WTC11 (cell line): ENCODE measurements around the gene NEK7. TPM values are rescaled to one million over a fixed set of nuclear protein-coding genes. Genes with fewer than 3 reads are reported as not detected.

Source experiments
- ATAC-seq: fragments of 200-7000 bp; cut with Tn5 transposase; 2 replicates; pipeline ENCODE4 v1.10.0; 2021; ENCODE audit warnings: mild to moderate bottlenecking, moderate library complexity
- CTCF ChIA-PET: fragments of 300-600 bp; sonication (Branson Sonifier 250); formaldehyde crosslinking; loops from one replicate; lab custom pipeline; 2021; ENCODE audit warnings: antibody characterized with exemption; lab: Charles Lee
- POLR2A ChIA-PET: fragments of 350-600 bp; sonication (Branson Sonifier 250); formaldehyde crosslinking; loops from one replicate; lab custom pipeline; 2021; ENCODE audit warnings: antibody characterized with exemption; lab: Charles Lee
- DNase-seq: peaks from one replicate; pipeline ENCODE4 v3.0.0; 2021; ENCODE audit warnings: low spot score
- H3K27ac Mint-ChIP-seq: 2 replicates; pipeline ENCODE4 v1.8.0; 2021; ENCODE audit warnings: mixed read lengths
- H3K27me3 Mint-ChIP-seq: 2 replicates; pipeline ENCODE4 v1.8.0; 2021; ENCODE audit warnings: low read depth, mild to moderate bottlenecking, moderate library complexity, mixed read lengths
- H3K36me3 Mint-ChIP-seq: 2 replicates; pipeline ENCODE4 v1.8.0; 2021; ENCODE audit warnings: mixed read lengths
- H3K4me1 Mint-ChIP-seq: 2 replicates; pipeline ENCODE4 v1.8.0; 2022; ENCODE audit warnings: mixed read lengths
- H3K4me3 Mint-ChIP-seq: 2 replicates; pipeline ENCODE4 v1.8.0; 2021; ENCODE audit warnings: mild to moderate bottlenecking, moderate library complexity, mixed read lengths
- H3K9me3 Mint-ChIP-seq: 2 replicates; pipeline ENCODE4 v1.8.0; 2021; ENCODE audit warnings: mixed read lengths
- EMX1 ChIP-seq: fragments of 250-450 bp; sonication (Bioruptor Pico); IDR thresholded peaks from 2 replicates; pipeline ENCODE4 v1.8.0; 2021; ENCODE audit warnings: mild to moderate bottlenecking
- GABPB1 ChIP-seq: sonication (generic); formaldehyde crosslinking; IDR thresholded peaks from 2 replicates; pipeline ENCODE4 v1.8.1; 2023; ENCODE audit warnings: mild to moderate bottlenecking, missing genetic modification reagents
- JUN ChIP-seq: sonication (generic); formaldehyde crosslinking; IDR thresholded peaks from 2 replicates; pipeline ENCODE4 v1.8.0; 2023; ENCODE audit warnings: mild to moderate bottlenecking, missing genetic modification reagents
- NFE2L1 ChIP-seq: sonication (generic); formaldehyde crosslinking; IDR thresholded peaks from 2 replicates; pipeline ENCODE4 v1.8.1; 2023; ENCODE audit warnings: missing genetic modification reagents
- OVOL2 ChIP-seq: fragments of 250-450 bp; sonication (Bioruptor Pico); IDR thresholded peaks from 2 replicates; pipeline ENCODE4 v1.9.0; 2021; ENCODE audit warnings: mild to moderate bottlenecking, borderline replicate concordance
- SMAD4 ChIP-seq: sonication (generic); formaldehyde crosslinking; IDR thresholded peaks from 2 replicates; pipeline ENCODE4 v1.8.0; 2022; ENCODE audit warnings: mild to moderate bottlenecking, missing genetic modification reagents
- ZBTB21 ChIP-seq: sonication (generic); formaldehyde crosslinking; IDR thresholded peaks from 2 replicates; pipeline ENCODE4 v1.8.1; 2023; ENCODE audit warnings: mild to moderate bottlenecking, missing genetic modification reagents, borderline replicate concordance
- ZNF219 ChIP-seq: sonication (generic); formaldehyde crosslinking; IDR thresholded peaks from 2 replicates; pipeline ENCODE4 v1.8.0; 2023; ENCODE audit warnings: missing genetic modification reagents, mild to moderate bottlenecking, borderline replicate concordance
- ZNF317 ChIP-seq: sonication (generic); formaldehyde crosslinking; IDR thresholded peaks from 2 replicates; pipeline ENCODE4 v1.8.1; 2023; ENCODE audit warnings: low read depth, mild to moderate bottlenecking, moderate library complexity, missing genetic modification reagents, borderline replicate concordance
- total RNA-seq: library from RNA; stranded (reverse); gene quantifications from 3 replicates; pipeline ENCODE4 v1.2.3, GENCODE V29; 2021
- TF ChIP-seq, protein P1 (sequence below): fragments of 250-450 bp; sonication (Bioruptor Pico); IDR thresholded peaks from 2 replicates; pipeline ENCODE4 v1.9.0; 2021; ENCODE audit warnings: mild to moderate bottlenecking
- TF ChIP-seq, protein P2 (sequence below): fragments of 250-450 bp; sonication (Bioruptor Pico); IDR thresholded peaks from 2 replicates; pipeline ENCODE4 v1.9.0; 2021; ENCODE audit warnings: moderate library complexity, mild to moderate bottlenecking, inconsistent platforms, borderline replicate concordance
- TF ChIP-seq, protein P3 (sequence below): sonication (generic); formaldehyde crosslinking; IDR thresholded peaks from 2 replicates; pipeline ENCODE4 v1.8.0; 2022; ENCODE audit warnings: mild to moderate bottlenecking, missing genetic modification reagents
- TF ChIP-seq, protein P4 (sequence below): fragments of 250-450 bp; sonication (Bioruptor Pico); IDR thresholded peaks from 2 replicates; pipeline ENCODE4 v1.9.0; 2021; ENCODE audit warnings: mild to moderate bottlenecking, borderline replicate concordance
- TF ChIP-seq, protein P5 (sequence below): sonication (generic); formaldehyde crosslinking; IDR thresholded peaks from 2 replicates; pipeline ENCODE4 v1.8.0; 2022; ENCODE audit warnings: mild to moderate bottlenecking, missing genetic modification reagents
- TF ChIP-seq, protein P6 (sequence below): fragments of 250-450 bp; sonication (Bioruptor Pico); IDR thresholded peaks from 2 replicates; pipeline ENCODE4 v2.1.2; 2022; ENCODE audit warnings: mild to moderate bottlenecking, moderate library complexity
- TF ChIP-seq, protein P7 (sequence below): sonication (generic); formaldehyde crosslinking; IDR thresholded peaks from 2 replicates; pipeline ENCODE4 v1.8.0; 2023; ENCODE audit warnings: mild to moderate bottlenecking, missing genetic modification reagents

NEK7 gene
- total RNA-seq, 1 experiment from 2014 or later = 10.3 TPM

DNA sequence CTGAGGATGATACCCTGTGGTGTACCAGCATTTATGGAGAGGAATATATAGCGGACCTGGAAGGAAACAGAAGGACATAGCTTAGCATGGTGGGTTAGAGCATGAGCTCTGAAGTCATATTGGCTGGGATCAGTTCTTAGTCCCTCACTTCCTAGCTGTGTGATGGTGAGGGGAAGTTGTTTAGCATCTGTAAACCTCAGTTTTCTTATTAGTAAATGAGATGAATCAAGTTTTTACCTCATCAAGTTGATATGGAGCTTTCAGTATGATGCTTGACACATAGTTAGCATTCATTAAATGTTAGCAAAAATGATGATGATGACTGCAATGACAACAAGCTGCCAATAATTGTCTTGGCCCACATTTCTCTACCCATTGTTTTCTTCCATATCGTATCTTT lies 84.8 kb downstream of the NEK7 start:
- DNase-seq (no peak), ATAC-seq (no peak)
- ChIA-PET CTCF (no interaction called here), POLR2A (no interaction called here)
- Mint-ChIP-seq H3K27me3 (no peaks in the 10 kb centered on the region), H3K4me1 (peaks cover 15% of the 10 kb centered on the region), H3K4me3 (no peak overlapping the region), H3K9me3 (no peaks in the 10 kb centered on the region), H3K36me3 (no peaks in the 10 kb centered on the region), H3K27ac (no peak overlapping the region)
- TF ChIP-seq, protein P1, sequence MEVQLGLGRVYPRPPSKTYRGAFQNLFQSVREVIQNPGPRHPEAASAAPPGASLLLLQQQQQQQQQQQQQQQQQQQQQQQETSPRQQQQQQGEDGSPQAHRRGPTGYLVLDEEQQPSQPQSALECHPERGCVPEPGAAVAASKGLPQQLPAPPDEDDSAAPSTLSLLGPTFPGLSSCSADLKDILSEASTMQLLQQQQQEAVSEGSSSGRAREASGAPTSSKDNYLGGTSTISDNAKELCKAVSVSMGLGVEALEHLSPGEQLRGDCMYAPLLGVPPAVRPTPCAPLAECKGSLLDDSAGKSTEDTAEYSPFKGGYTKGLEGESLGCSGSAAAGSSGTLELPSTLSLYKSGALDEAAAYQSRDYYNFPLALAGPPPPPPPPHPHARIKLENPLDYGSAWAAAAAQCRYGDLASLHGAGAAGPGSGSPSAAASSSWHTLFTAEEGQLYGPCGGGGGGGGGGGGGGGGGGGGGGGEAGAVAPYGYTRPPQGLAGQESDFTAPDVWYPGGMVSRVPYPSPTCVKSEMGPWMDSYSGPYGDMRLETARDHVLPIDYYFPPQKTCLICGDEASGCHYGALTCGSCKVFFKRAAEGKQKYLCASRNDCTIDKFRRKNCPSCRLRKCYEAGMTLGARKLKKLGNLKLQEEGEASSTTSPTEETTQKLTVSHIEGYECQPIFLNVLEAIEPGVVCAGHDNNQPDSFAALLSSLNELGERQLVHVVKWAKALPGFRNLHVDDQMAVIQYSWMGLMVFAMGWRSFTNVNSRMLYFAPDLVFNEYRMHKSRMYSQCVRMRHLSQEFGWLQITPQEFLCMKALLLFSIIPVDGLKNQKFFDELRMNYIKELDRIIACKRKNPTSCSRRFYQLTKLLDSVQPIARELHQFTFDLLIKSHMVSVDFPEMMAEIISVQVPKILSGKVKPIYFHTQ = no peak
- TF ChIP-seq SMAD4 (CRISPR knock-in tag) (no peak), EMX1 (CRISPR knock-in tag) (no peak), OVOL2 (CRISPR knock-in tag) (no peak), ZNF219 (CRISPR knock-in tag) (no peak), ZNF317 (CRISPR knock-in tag) (no peak), ZBTB21 (CRISPR knock-in tag) (no peak), NFE2L1 (CRISPR knock-in tag) (no peak), JUN (CRISPR knock-in tag) (no peak), GABPB1 (CRISPR knock-in tag) (no peak)
- TF ChIP-seq, protein P2, sequence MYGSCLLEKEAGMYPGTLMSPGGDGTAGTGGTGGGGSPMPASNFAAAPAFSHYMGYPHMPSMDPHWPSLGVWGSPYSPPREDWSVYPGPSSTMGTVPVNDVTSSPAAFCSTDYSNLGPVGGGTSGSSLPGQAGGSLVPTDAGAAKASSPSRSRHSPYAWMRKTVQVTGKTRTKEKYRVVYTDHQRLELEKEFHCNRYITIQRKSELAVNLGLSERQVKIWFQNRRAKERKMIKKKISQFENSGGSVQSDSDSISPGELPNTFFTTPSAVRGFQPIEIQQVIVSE (CRISPR knock-in tag) = no peak
- TF ChIP-seq, protein P3, sequence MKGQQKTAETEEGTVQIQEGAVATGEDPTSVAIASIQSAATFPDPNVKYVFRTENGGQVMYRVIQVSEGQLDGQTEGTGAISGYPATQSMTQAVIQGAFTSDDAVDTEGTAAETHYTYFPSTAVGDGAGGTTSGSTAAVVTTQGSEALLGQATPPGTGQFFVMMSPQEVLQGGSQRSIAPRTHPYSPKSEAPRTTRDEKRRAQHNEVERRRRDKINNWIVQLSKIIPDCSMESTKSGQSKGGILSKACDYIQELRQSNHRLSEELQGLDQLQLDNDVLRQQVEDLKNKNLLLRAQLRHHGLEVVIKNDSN = no peak
- TF ChIP-seq, protein P4, sequence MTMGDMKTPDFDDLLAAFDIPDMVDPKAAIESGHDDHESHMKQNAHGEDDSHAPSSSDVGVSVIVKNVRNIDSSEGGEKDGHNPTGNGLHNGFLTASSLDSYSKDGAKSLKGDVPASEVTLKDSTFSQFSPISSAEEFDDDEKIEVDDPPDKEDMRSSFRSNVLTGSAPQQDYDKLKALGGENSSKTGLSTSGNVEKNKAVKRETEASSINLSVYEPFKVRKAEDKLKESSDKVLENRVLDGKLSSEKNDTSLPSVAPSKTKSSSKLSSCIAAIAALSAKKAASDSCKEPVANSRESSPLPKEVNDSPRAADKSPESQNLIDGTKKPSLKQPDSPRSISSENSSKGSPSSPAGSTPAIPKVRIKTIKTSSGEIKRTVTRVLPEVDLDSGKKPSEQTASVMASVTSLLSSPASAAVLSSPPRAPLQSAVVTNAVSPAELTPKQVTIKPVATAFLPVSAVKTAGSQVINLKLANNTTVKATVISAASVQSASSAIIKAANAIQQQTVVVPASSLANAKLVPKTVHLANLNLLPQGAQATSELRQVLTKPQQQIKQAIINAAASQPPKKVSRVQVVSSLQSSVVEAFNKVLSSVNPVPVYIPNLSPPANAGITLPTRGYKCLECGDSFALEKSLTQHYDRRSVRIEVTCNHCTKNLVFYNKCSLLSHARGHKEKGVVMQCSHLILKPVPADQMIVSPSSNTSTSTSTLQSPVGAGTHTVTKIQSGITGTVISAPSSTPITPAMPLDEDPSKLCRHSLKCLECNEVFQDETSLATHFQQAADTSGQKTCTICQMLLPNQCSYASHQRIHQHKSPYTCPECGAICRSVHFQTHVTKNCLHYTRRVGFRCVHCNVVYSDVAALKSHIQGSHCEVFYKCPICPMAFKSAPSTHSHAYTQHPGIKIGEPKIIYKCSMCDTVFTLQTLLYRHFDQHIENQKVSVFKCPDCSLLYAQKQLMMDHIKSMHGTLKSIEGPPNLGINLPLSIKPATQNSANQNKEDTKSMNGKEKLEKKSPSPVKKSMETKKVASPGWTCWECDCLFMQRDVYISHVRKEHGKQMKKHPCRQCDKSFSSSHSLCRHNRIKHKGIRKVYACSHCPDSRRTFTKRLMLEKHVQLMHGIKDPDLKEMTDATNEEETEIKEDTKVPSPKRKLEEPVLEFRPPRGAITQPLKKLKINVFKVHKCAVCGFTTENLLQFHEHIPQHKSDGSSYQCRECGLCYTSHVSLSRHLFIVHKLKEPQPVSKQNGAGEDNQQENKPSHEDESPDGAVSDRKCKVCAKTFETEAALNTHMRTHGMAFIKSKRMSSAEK = no peak
- TF ChIP-seq, protein P5, sequence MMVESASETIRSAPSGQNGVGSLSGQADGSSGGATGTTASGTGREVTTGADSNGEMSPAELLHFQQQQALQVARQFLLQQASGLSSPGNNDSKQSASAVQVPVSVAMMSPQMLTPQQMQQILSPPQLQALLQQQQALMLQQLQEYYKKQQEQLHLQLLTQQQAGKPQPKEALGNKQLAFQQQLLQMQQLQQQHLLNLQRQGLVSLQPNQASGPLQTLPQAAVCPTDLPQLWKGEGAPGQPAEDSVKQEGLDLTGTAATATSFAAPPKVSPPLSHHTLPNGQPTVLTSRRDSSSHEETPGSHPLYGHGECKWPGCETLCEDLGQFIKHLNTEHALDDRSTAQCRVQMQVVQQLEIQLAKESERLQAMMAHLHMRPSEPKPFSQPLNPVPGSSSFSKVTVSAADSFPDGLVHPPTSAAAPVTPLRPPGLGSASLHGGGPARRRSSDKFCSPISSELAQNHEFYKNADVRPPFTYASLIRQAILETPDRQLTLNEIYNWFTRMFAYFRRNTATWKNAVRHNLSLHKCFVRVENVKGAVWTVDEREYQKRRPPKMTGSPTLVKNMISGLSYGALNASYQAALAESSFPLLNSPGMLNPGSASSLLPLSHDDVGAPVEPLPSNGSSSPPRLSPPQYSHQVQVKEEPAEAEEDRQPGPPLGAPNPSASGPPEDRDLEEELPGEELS = no peak
- TF ChIP-seq, protein P6, sequence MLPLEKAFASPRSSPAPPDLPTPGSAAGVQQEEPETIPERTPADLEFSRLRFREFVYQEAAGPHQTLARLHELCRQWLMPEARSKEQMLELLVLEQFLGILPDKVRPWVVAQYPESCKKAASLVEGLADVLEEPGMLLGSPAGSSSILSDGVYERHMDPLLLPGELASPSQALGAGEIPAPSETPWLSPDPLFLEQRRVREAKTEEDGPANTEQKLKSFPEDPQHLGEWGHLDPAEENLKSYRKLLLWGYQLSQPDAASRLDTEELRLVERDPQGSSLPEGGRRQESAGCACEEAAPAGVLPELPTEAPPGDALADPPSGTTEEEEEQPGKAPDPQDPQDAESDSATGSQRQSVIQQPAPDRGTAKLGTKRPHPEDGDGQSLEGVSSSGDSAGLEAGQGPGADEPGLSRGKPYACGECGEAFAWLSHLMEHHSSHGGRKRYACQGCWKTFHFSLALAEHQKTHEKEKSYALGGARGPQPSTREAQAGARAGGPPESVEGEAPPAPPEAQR (CRISPR knock-in tag) = no peak
- TF ChIP-seq, protein P7, sequence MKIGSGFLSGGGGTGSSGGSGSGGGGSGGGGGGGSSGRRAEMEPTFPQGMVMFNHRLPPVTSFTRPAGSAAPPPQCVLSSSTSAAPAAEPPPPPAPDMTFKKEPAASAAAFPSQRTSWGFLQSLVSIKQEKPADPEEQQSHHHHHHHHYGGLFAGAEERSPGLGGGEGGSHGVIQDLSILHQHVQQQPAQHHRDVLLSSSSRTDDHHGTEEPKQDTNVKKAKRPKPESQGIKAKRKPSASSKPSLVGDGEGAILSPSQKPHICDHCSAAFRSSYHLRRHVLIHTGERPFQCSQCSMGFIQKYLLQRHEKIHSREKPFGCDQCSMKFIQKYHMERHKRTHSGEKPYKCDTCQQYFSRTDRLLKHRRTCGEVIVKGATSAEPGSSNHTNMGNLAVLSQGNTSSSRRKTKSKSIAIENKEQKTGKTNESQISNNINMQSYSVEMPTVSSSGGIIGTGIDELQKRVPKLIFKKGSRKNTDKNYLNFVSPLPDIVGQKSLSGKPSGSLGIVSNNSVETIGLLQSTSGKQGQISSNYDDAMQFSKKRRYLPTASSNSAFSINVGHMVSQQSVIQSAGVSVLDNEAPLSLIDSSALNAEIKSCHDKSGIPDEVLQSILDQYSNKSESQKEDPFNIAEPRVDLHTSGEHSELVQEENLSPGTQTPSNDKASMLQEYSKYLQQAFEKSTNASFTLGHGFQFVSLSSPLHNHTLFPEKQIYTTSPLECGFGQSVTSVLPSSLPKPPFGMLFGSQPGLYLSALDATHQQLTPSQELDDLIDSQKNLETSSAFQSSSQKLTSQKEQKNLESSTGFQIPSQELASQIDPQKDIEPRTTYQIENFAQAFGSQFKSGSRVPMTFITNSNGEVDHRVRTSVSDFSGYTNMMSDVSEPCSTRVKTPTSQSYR = no peak
